Panc1 (cell line): ENCODE data around the gene OR2A7. TPM values are rescaled to one million over a fixed set of nuclear protein-coding genes. Genes with fewer than 3 reads are reported as not detected.
A peak's percentile ranks its signal among the peaks of the same experiment; 100 is the strongest.
"Not testable (repeated sequence)": the region's sequence is repeated elsewhere in the genome, so short reads cannot be mapped to it uniquely, and the experiment has no call there.

Source experiments
- ATAC-seq: fragments of 200-7000 bp; cut with Tn5 transposase; 2 replicates; pipeline ENCODE4 v1.9.1; 2020; ENCODE audit warnings: mild to moderate bottlenecking, moderate library complexity
- Bru-seq: library from RNA; stranded (reverse); fragments of 400-500 nt; gene quantifications from one replicate; lab custom pipeline; 2021; lab: Mats Ljungman, UMichigan
- BruChase-seq, 2 experiments: library from RNA; stranded (reverse); fragments of 400-500 nt; gene quantifications; one replicate each; lab custom pipeline; 2021; lab: Mats Ljungman, UMichigan
- BruUV-seq: library from RNA; stranded (reverse); fragments of 400-500 nt; replicated peaks from 2 replicates; lab custom pipeline; 2021; lab: Mats Ljungman, UMichigan
- CTCF ChIA-PET: fragments of 300-600 bp; sonication (Branson Sonifier 250); formaldehyde crosslinking; loops from one replicate; lab custom pipeline; 2022; ENCODE audit warnings: antibody characterized with exemption; lab: Charles Lee
- POLR2A ChIA-PET: fragments of 300-600 bp; sonication (Branson Sonifier 250); formaldehyde crosslinking; loops from one replicate; lab custom pipeline; 2022; ENCODE audit warnings: antibody characterized with exemption; lab: Charles Lee
- DNase-seq: peaks from one replicate; pipeline ENCODE4 v3.0.0-alpha.2; 2010; ENCODE audit warnings: low read depth, low spot score
- H3K27ac ChIP-seq: 2 replicates; pipeline ENCODE4 v1.5.1; 2011; ENCODE audit warnings: mild to moderate bottlenecking, low read length, inconsistent platforms
- H3K27me3 ChIP-seq: fragments of 200-500 bp; sonication (Bioruptor generic); 2 replicates; pipeline ENCODE4 v1.6.0; 2014; ENCODE audit warnings: low read length, inconsistent platforms; ENCODE audit not compliant: control insufficient read depth, insufficient read depth
- H3K36me3 ChIP-seq: fragments of 200-500 bp; sonication (Bioruptor generic); 2 replicates; pipeline ENCODE4 v1.5.1; 2014; ENCODE audit warnings: inconsistent platforms, mild to moderate bottlenecking, low read length, moderate library complexity; ENCODE audit not compliant: control insufficient read depth, insufficient read depth
- H3K4me1 ChIP-seq: 2 replicates; pipeline ENCODE4 v1.5.1; 2011; ENCODE audit warnings: inconsistent platforms, mild to moderate bottlenecking, low read length, moderate library complexity; ENCODE audit not compliant: control insufficient read depth, insufficient read depth
- H3K4me3 ChIP-seq, 2 experiments: 2 replicates each; pipeline ENCODE4 v1.5.1; 2011 to 2012; ENCODE audit warnings: low read depth in 2 of 2, low read length in 2 of 2, mild to moderate bottlenecking in 2 of 2, inconsistent platforms in 1 of 2, moderate library complexity in 1 of 2
- H3K9me3 ChIP-seq: fragments of 200-500 bp; sonication (Bioruptor generic); 2 replicates; pipeline ENCODE4 v1.5.1; 2014; ENCODE audit warnings: low read depth, mild to moderate bottlenecking, inconsistent platforms, low read length, moderate library complexity; ENCODE audit not compliant: control insufficient read depth, insufficient read depth
- in situ Hi-C: cut with HindIII; loops from 2 replicates; pipeline ENCODE4 v1.10.0; 2016; ENCODE audit warnings: low sequenced_read_pairs, low pct_unique_long_range_greater_than_20kb
- intact Hi-C: fragments of 100-400 bp; cut with micrococcal nuclease; formaldehyde crosslinking; loops from one replicate; pipeline ENCODE4 v1.10.0; 2022; ENCODE audit not compliant: unreplicated experiment
- long read RNA-seq: library from polyadenylated mRNA; unstranded; transcript quantifications from one replicate; pipeline ENCODE4 v2.0.0, GENCODE V29; 2021; ENCODE audit not compliant: unreplicated experiment
- polyA plus RNA-seq: library from polyadenylated mRNA; unstranded; fragments of >200 nt; gene quantifications from one replicate; pipeline ENCODE4 v1.2.1, GENCODE V29; 2012; ENCODE audit warnings: missing spikeins; ENCODE audit not compliant: insufficient read length
- total RNA-seq: library from RNA; stranded (reverse); gene quantifications from one replicate; pipeline ENCODE4 v1.2.1, GENCODE V29; 2021; ENCODE audit not compliant: unreplicated experiment

OR2A7 gene
- 0.82 TPM for total RNA-seq
- 0.35 TPM for polyA plus RNA-seq
- Bru-seq, nascent RNA, result percentile 37 among the genes with signal in this experiment
- BruChase-seq, experiment 1, labeled RNA remaining after a 2-hour chase, result percentile 40 among the genes with signal in this experiment
- BruChase-seq, experiment 2, labeled RNA remaining after a 6-hour chase, result percentile 45 among the genes with signal in this experiment
- long read RNA-seq, result 0 reads

- intact Hi-C loops, H3K27ac ChIP-seq, BruUV-seq, DNase-seq, H3K9me3 ChIP-seq, H3K4me1 ChIP-seq, ATAC-seq, H3K36me3 ChIP-seq, POLR2A ChIA-PET, CTCF ChIA-PET, in situ Hi-C loops, H3K4me3 ChIP-seq, H3K27me3 ChIP-seq: not testable (repeated sequence)
Measured at GRCh38 chr7:144264692-144265091, at the start of gene OR2A7. OR2A7 (minus strand) TSS chr7:144264792; CDS start chr7:144259628, 5,164 bp downstream.

- in situ Hi-C loops, H3K4me1 ChIP-seq, H3K27ac ChIP-seq, H3K4me3 ChIP-seq, H3K36me3 ChIP-seq, H3K27me3 ChIP-seq, ATAC-seq, H3K9me3 ChIP-seq, BruUV-seq, CTCF ChIA-PET, POLR2A ChIA-PET, DNase-seq, intact Hi-C loops: not testable (repeated sequence)
Measured at GRCh38 chr7:144311872-144312469, 47.4 kb upstream of the OR2A7 start, which contains the start of gene OR2A1. OR2A1 (plus strand) TSS chr7:144312419; CDS start chr7:144318125, 5,706 bp downstream.

DNA sequence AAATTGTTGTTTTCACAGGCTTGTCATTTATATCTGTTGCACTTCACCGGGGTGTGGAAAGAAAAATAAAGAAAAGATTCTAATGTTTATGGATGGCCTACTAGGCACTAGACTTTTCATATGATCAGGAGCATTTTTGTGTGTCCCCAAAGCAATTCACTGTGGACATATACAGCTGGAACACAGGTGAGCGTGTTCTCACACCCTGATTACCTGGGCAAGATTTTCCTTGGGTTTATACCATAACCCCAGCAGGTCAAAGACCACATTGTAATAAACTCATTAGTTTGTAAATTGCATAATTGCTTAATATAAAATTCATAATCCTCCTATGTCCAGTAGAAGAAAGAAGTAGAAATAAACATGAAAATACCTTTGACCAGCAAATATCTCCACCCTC, 46.6 kb upstream of the OR2A7 start:
- H3K27me3 ChIP-seq, POLR2A ChIA-PET, CTCF ChIA-PET, DNase-seq, H3K9me3 ChIP-seq, BruUV-seq, H3K4me3 ChIP-seq, intact Hi-C loops, H3K4me1 ChIP-seq, H3K36me3 ChIP-seq, ATAC-seq, in situ Hi-C loops, H3K27ac ChIP-seq: not testable (repeated sequence)

- BruUV-seq, H3K4me3 ChIP-seq, H3K4me1 ChIP-seq, H3K9me3 ChIP-seq, H3K27me3 ChIP-seq, H3K27ac ChIP-seq, DNase-seq, in situ Hi-C loops, H3K36me3 ChIP-seq, ATAC-seq, POLR2A ChIA-PET, intact Hi-C loops, CTCF ChIA-PET: not testable (repeated sequence)
Measured at GRCh38 chr7:144309702-144310101, 45.1 kb upstream of the OR2A7 start.

GRCh38 chr7:144305156-144305555, 40.6 kb upstream of the OR2A7 start:
- DNase-seq, BruUV-seq, H3K27ac ChIP-seq, H3K27me3 ChIP-seq, ATAC-seq, intact Hi-C loops, H3K4me1 ChIP-seq, H3K36me3 ChIP-seq, H3K4me3 ChIP-seq, H3K9me3 ChIP-seq, POLR2A ChIA-PET, in situ Hi-C loops, CTCF ChIA-PET: not testable (repeated sequence)

GRCh38 chr7:144303607-144304006, 39.0 kb upstream of the OR2A7 start:
- H3K27ac ChIP-seq, H3K36me3 ChIP-seq, H3K9me3 ChIP-seq, intact Hi-C loops, BruUV-seq, H3K4me3 ChIP-seq, CTCF ChIA-PET, DNase-seq, H3K27me3 ChIP-seq, ATAC-seq, POLR2A ChIA-PET, in situ Hi-C loops, H3K4me1 ChIP-seq: not testable (repeated sequence)

- in situ Hi-C loops, intact Hi-C loops, H3K27ac ChIP-seq, H3K36me3 ChIP-seq, BruUV-seq, H3K4me1 ChIP-seq, H3K9me3 ChIP-seq, CTCF ChIA-PET, H3K27me3 ChIP-seq, ATAC-seq, POLR2A ChIA-PET, H3K4me3 ChIP-seq, DNase-seq: not testable (repeated sequence)
Measured at GRCh38 chr7:144302578-144303303, 38.1 kb upstream of the OR2A7 start.
